Vagina (tissue), 2 donors: ENCODE results near the gene B4GALNT1.

Source experiments
- POLR2A ChIP-seq, 2 donors: fragments of 450-650 bp; IDR thresholded peaks; one replicate each; pipeline ENCODE4 v1.6.1; 2017; ENCODE audit warnings: antibody characterized with exemption in 2 of 2, mild to moderate bottlenecking in 2 of 2, moderate library complexity in 2 of 2
- TF ChIP-seq, protein P1 (sequence below), 3 experiments: fragments of 450-650 bp in 2 of 3; fragments of 200-600 bp in 1 of 3; sonication (generic) in 1 of 3; IDR thresholded peaks; one replicate each; pipeline ENCODE4 v1.5.1; 2017 to 2019; ENCODE audit warnings: antibody characterized with exemption in 3 of 3, mild to moderate bottlenecking in 2 of 3, moderate library complexity in 2 of 3

DNA sequence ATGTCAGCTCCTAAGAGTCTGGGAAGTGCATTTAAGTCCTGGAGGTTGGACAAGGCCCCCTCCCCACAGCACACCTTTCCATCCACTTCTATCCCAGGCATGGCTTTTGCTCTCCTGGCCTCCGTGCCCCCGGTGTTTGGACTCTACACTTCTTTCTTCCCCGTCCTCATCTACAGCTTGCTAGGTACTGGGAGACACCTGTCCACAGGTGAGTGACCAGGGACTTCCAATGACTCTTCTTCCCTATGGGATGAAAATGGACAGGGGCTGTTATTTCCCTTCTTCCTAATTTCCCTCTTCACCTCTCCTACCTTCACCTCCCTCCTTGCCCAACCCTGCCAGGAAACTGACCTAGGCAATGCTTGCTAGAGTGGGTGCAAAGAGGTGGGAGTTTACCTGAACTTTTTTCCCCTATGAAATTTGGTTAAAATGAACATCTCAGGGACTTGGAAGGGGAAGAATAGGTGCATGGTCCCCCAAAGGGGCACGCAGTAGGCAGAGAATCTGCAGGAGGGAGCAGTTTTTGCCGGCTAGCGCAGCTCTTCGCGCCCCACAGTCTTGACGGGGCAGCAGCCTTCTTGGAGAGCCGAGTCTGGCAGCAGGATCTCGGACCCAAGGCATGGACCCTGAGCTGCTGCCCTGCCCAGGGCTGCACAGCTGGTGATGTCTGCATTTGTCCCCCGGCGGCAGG lies 12.6 kb downstream of the B4GALNT1 start:
- TF ChIP-seq POLR2A (IDR thresholded peaks at IDR 0.05), result no peak
- TF ChIP-seq, protein P1, sequence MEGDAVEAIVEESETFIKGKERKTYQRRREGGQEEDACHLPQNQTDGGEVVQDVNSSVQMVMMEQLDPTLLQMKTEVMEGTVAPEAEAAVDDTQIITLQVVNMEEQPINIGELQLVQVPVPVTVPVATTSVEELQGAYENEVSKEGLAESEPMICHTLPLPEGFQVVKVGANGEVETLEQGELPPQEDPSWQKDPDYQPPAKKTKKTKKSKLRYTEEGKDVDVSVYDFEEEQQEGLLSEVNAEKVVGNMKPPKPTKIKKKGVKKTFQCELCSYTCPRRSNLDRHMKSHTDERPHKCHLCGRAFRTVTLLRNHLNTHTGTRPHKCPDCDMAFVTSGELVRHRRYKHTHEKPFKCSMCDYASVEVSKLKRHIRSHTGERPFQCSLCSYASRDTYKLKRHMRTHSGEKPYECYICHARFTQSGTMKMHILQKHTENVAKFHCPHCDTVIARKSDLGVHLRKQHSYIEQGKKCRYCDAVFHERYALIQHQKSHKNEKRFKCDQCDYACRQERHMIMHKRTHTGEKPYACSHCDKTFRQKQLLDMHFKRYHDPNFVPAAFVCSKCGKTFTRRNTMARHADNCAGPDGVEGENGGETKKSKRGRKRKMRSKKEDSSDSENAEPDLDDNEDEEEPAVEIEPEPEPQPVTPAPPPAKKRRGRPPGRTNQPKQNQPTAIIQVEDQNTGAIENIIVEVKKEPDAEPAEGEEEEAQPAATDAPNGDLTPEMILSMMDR (IDR thresholded peaks at IDR 0.05), result no peak
